ENCODE measurements around the gene TCAP.

- TF ChIP-seq POLR2A (IDR thresholded peaks at IDR 0.05; ENCODE audit: extremely low read depth, insufficient read length) (no peak), CTCF (IDR thresholded peaks at IDR 0.05; ENCODE audit: low read depth, low read length) (no peak)
Observed at GRCh38 chr17:39666231-39666600, 1.1 kb downstream of the TCAP start.

Measured in NB4 (cell line).